HG02938 (cell line): Measurements from ENCODE around the gene LMF1.
"Not testable (repeated sequence)": the region's sequence is repeated elsewhere in the genome, so short reads cannot be mapped to it uniquely, and the experiment has no call there.

Experiments used
- ATAC-seq: cut with Tn5 transposase; IDR thresholded peaks from one replicate; pipeline ENCODE4 v1.9.1; 2021; ENCODE audit warnings: mild to moderate bottlenecking, moderate library complexity; ENCODE audit not compliant: unreplicated experiment

Gene LMF1

DNA sequence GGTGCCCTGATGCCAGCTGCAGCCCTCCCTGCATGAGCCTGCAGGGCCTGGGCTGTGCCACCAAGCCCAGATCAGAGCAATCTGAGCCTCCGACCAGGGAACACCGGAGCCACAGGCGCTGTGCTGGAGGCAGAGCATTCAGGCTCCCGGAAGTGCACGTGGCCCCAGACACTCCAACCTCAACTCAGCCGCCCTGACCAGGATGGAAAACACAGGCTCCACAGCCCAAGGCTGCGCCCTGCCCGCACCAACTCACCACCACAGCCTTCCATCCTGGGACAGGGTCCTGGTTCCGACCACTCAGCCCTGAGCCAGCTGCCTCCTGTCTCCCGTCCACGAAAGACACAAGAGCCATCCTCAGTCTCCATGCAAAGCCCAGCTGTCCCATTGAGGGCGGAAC is 18.5 kb downstream of the LMF1 start:
- no peak for ATAC-seq

GRCh38 chr16:951660-952301 is 19.0 kb downstream of the LMF1 start:
- no peak for ATAC-seq

GRCh38 chr16:950733-951573 is 19.8 kb downstream of the LMF1 start:
- not testable (repeated sequence) for ATAC-seq

DNA sequence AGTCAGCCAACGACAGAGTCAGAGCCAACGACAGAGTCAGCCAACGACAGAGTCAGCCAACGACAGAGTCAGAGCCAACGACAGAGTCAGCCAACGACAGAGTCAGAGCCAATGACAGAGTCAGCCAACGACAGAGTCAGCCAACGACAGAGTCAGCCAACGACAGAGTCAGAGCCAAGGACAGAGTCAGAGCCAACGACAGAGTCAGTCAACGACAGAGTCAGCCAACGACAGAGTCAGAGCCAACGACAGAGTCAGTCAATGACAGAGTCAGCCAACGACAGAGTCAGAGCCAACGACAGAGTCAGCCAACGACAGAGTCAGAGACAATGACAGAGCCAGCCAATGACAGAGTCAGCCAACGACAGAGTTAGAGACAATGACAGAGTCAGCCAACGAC is 22.0 kb downstream of the LMF1 start:
- not testable (repeated sequence) for ATAC-seq

DNA sequence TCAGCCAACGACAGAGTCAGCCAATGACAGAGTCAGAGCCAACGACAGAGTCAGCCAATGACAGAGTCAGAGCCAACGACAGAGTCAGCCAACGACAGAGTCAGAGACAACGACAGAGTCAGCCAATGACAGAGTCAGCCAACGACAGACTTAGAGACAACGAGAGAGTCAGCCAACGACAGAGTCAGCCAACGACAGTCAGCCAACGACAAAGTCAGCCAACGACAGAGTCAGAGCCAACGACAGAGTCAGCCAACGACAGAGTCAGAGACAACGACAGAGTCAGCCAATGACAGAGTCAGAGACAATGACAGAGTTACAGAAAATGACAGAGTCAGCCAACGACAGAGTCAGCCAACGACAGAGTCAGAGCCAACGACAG is 22.9 kb downstream of the LMF1 start:
- ATAC-seq: not testable (repeated sequence)

GRCh38 chr16:947255-947921 is 23.4 kb downstream of the LMF1 start:
- ATAC-seq: no peak

DNA sequence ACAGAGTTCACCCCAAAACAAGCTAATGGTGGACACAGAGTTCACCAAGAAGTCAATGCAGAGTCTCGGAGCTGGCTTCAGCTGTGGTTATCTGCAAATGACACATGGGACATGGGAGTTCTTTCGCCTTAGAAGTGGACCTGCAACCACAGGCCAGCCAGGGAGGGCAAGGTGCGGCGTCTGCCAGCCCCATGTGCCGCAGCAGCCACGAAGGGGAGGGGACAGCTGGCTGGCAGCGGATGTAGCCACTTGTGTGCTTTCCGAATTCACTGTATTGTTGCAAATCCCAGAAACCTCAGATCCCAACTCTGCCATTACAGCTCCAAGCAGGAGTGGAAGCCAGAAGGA is 24.8 kb downstream of the LMF1 start:
- ATAC-seq: no peak

GRCh38 chr16:945271-946047 is 25.3 kb downstream of the LMF1 start:
- no peak for ATAC-seq

DNA sequence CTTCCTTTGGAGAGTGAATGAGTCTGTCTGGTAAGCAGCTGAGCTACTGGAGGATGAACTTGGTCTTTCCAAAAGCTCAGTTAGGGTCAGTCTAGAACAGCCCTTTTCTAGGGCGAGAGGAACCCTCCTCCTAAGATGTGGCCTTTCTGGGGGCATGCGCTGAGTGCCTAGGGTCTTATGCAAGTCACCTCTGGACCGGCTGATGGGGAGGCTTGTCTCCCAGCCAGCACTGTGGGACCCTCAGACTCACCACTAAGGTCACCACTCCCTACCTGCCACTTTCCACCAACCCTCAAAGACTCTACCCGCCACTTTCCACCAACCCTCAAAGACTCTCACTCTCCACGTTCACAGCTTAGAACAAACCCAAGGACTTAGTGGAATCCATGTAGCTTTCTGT is 26.8 kb downstream of the LMF1 start:
- no peak for ATAC-seq

DNA sequence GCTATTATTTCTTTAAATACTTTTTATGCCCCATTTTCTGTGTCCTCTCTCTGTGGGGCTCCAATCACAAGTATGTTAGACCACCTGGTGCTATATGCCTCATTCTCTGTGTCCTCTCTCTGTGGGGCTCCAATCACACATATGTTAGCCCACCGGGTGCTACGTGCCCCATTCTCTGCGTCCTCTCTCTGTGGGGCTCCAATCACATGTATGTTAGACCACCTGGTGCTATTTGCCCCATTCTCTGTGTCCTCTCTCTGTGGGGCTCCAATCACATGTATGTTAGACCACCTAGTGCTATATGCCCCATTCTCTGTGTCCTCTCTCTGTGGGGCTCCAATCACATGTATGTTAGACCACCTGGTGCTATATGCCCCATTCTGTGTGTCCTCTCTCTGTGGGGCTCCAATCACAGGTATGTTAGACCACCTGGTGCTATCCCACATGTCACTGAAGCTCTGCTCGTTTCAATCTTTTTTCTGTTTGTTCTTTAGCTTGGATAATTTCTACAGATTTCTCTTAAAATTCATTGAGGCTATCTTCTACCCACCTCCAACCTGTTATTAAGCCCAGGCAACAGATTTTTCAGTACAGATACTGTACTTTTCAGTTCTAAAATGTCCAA is 28.2 kb downstream of the LMF1 start:
- no peak for ATAC-seq

- ATAC-seq: no peak
Observed at GRCh38 chr16:939941-940340, 30.8 kb downstream of the LMF1 start.

DNA sequence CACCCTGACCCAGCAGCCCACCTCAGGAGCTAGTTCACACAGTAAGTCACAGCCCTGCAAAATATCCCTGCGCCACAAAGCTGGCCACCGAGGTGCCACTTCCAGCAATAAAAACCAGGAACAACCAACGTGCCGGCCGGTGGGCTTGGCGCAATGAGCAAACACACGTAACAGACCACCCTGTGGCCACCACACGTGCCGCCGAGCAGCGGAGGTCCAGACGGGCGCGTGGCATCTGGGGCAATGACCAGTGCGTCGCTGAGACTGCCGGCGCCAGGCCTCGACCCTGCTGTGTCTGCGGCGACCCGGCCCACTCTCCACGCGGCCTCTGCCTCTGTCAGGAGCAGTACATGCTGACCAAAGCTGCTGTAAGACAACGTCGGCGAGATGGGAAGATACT is 31.5 kb downstream of the LMF1 start:
- ATAC-seq: no peak

DNA sequence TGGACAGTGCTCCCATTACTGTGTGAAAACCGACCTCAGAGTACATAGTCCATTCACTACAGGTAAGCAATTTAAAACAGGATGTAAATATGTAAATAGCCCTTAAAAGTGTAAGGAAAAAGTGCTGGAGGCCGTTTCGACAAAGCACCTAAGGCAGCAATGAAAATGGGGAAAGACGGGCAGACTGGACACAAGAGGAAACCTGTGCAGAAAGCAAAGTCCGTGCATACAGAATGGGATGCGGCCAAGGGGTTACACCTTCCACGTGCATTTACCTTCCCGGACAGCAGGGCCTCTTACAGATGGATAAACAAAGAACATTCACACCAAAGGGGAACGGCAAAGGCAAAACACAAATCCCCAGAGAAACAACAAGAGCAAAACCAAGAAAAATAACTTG is 32.0 kb downstream of the LMF1 start:
- no peak for ATAC-seq

DNA sequence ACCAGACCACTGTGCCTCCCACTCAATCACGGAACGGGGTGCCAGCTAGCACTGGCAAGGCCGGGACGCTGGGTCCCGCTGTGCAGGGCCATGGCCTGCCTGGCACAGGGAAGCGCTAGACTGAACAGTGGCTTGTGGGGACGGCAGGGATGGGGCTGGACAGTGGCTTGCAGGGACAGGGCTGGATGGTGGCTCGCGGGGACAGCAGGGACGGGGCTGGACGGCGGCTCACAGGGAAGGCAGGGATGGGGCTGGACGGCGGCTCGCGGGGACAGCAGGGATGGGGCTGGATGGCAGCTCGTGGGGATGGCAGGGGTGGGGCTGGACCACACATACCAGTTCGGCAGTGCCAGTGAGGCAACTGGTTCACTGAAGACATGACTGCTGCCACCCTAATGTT is 32.6 kb downstream of the LMF1 start:
- ATAC-seq: no peak

- no peak for ATAC-seq
Observed at GRCh38 chr16:937723-938122, 33.1 kb downstream of the LMF1 start.

DNA sequence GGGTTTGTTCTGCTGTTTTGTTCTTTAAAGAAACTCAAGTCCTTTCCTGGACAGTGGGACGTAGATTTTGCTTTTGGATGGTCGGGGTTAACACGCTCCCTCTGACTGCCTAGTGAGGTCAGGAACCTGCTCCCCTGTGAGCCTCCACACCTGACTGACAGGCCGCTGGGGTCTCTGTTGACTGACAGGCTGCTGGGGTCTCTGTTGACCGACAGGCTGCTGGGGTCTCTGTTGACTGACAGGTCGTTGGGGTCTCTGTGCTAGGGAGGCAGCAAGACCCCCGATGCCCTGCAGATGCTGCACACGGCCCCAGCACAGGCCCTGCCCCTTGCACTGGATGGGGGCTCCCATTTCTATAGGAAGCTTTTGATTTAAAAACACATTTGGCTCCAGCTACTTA is 33.5 kb downstream of the LMF1 start:
- ATAC-seq: no peak

DNA sequence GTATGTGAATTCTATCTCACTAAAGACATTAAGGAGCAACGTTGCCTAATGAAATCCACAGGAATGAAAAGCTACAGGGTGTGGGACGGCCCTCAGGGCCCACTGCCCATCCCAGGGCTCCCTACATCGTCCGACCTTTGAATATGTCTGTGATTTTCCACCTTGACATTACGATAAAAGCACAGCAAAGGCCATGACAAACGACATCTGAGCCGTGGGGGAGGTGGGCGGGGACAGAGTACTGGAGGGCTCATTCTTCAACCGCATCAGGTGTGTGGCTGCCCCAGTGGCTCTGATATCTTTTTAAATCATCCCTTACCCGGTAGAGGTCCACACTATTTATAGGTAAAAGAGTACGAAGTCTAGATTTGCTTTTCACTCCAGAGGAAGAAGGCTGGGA is 35.1 kb downstream of the LMF1 start:
- no peak for ATAC-seq

- no peak for ATAC-seq
Observed at GRCh38 chr16:934178-934577, 36.6 kb downstream of the LMF1 start.

GRCh38 chr16:933581-933980 is 37.2 kb downstream of the LMF1 start:
- ATAC-seq: no peak

GRCh38 chr16:932831-933330 is 37.9 kb downstream of the LMF1 start:
- no peak for ATAC-seq
